Measurements from ENCODE around the gene RNF157.

DNA sequence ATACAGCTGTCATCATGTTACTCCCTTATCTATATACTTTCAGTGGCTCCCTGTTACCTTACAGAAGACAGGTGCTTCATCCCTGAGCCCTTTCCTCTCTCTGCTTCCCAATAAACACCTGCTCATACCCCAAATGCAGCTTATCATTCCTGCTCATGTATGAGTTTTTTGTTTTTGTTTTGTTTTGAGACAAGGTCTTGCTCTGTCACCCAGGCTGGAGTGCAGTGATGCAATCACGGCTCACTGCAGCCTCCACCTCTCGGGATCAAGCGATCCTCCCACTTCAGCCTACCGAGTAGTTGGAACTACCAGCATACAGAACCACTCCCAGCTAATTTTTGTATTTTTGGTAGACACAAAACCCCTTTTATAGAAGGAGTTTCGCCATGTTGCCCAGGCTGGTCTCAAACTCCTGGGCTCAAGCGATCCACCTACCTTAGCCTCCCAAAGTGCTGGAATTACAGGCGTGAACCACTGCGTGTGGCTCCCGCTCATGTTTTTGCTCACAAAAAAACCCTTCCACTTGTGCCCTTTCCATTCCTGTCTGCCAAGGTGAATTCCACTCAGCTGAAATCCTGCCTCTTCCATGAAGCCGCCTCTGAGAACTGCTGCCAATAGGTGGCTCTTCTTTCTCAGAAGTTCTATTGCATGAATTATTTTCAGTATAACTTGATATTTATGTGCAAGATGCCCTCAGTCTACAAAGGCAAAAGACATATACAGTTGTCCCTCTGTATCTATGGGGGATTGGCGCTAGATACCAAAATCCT is 7.9 kb upstream of the RNF157 start:
- TF ChIP-seq POLR2AphosphoS5 (IDR thresholded peaks at IDR 0.05), result no peak
- TF ChIP-seq, protein P1, sequence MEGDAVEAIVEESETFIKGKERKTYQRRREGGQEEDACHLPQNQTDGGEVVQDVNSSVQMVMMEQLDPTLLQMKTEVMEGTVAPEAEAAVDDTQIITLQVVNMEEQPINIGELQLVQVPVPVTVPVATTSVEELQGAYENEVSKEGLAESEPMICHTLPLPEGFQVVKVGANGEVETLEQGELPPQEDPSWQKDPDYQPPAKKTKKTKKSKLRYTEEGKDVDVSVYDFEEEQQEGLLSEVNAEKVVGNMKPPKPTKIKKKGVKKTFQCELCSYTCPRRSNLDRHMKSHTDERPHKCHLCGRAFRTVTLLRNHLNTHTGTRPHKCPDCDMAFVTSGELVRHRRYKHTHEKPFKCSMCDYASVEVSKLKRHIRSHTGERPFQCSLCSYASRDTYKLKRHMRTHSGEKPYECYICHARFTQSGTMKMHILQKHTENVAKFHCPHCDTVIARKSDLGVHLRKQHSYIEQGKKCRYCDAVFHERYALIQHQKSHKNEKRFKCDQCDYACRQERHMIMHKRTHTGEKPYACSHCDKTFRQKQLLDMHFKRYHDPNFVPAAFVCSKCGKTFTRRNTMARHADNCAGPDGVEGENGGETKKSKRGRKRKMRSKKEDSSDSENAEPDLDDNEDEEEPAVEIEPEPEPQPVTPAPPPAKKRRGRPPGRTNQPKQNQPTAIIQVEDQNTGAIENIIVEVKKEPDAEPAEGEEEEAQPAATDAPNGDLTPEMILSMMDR (IDR thresholded peaks at IDR 0.05), result peak in 1 of 7 experiments; percentile 35
- TF ChIP-seq EP300 (IDR thresholded peaks at IDR 0.05), result no peak
- TF ChIP-seq POLR2A (IDR thresholded peaks at IDR 0.05), result no peak
